GM19239 (cell line): ENCODE data around the gene PLCG1.

Source experiments
- DNase-seq: peaks from one replicate; pipeline ENCODE4 v3.0.0; 2011; ENCODE audit warnings: low spot score; ENCODE audit not compliant: insufficient read length
- FAIRE-seq: peaks from 2 replicates; lab custom pipeline; 2011; peaks lifted over from hg19 to GRCh38; lab: Jason Lieb, UNC

The PLCG1 gene

DNA sequence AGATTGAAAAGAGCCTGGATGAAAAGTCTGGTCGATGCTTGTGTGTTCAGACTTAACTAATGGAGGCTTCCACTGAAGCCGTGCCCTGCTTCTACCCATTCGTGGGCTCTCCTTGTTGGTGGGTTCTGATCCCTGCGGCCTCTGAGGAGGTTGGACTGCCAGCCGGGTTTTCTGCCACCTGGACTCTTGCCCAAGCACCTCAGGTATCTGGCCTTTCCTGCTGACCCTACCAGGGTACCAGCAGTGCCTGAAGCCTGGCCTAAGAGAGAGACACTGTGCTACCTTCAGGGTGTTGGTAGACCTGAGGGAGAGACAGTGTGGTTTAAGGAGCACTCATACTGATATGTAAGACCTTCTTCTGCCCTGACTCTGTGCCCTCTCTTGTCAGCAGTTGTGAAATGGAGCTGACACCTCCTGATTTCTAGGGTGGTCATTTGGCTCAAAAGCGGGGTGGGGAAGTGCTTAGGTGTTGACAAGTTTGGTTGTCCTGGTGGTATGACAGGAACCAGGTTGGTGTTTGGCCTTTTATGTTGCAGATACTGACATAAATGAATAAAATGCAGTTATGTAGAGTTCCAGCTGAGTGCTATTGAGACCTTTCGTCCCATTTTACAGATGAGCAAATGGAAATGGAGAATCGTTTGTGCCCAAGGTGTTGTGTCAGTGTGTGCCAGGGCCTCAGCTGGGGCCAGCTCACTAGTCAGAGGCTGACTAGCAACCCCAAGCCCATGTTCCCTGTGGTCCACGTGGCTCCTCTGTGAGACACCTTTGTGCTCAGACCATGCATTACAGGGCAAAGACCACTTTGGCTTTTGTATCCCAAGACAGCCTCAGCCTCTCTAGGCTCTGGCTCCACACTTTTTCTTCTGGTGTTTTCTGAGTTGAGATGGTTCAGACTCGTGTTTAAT lies 3.1 kb downstream of the PLCG1 start:
- DNase-seq (no peak), FAIRE-seq (no peak)

DNA sequence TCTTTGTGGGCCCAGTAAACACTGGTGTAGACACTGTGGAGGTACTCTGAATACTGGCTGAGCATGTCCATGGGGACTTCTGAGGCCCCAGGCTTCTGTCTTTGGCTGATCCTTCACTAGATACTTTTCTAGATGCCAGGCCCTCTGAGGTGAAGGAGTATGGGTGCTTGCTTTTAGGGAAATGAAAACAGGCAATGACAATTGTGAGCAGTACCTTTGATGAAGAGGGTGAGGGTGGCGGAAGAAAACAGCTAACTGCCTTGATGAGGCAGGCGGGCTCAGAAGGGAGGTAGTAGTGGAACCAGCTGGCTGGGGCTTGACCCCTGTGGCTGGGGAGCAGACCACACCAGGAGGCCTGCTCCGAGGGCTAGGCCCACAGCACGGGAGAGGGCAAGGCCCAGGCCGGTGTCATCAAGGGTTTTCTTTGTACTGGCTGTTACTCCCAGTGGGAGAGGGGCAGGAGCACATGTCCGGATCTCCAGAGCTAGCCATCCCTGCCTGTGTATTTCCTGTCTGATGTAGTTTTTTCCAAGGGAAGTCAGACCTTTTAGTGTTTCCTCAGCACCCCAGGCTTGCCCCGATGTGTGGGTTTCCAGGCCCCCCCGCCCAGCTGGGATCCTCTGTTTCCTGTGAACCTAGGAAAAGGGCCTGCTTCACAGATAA lies 3.9 kb downstream of the PLCG1 start:
- FAIRE-seq: no peak
- no peak for DNase-seq

DNA sequence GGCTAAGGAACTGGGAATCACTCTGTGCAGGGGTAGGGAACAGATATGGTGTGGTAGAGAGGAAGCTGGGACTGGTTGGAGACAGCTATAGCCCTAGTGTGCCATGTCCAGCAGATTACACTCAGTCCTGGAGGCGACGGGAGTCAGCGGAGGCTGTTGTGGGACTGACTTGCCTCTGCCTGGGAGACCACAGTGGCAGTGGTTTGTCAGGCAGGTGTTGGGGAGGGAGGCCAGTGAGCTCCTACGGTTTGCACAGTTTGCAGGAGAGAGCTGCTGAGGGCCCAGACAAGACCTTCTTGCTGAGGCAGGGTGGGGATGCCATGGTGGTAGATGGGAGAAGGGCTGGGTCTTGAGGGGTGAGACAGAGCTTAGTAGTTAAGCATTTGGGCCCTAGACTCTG lies 4.9 kb downstream of the PLCG1 start:
- DNase-seq (no peak), FAIRE-seq (no peak)

- FAIRE-seq (no peak), DNase-seq (no peak)
Observed at GRCh38 chr20:41142919-41143318, 5.6 kb downstream of the PLCG1 start.

GRCh38 chr20:41143354-41143753 lies 6.0 kb downstream of the PLCG1 start:
- FAIRE-seq (no peak), DNase-seq (no peak)

DNA sequence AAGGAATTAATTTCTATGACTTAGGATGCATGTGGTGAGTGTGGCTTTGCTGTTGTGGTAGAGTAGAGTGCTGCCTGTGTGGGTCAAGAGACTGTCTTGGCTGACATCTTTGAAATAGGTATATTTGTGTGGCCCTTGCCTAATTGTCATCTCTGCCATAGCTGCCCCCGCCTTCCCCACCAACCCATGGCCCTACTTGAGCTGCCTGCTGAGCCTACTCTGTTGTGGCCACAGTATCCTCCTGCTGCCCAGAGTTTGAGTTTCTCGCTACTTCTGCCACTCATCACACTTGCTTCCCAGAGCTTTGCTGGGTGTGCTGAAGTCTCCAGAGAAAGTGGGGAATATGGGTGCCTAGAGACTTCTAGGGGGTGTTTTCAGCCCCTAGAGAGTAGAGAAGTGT lies 8.0 kb downstream of the PLCG1 start:
- no peak for FAIRE-seq
- no peak for DNase-seq

- DNase-seq (no peak), FAIRE-seq (no peak)
Observed at GRCh38 chr20:41145821-41146620, 8.7 kb downstream of the PLCG1 start.

DNA sequence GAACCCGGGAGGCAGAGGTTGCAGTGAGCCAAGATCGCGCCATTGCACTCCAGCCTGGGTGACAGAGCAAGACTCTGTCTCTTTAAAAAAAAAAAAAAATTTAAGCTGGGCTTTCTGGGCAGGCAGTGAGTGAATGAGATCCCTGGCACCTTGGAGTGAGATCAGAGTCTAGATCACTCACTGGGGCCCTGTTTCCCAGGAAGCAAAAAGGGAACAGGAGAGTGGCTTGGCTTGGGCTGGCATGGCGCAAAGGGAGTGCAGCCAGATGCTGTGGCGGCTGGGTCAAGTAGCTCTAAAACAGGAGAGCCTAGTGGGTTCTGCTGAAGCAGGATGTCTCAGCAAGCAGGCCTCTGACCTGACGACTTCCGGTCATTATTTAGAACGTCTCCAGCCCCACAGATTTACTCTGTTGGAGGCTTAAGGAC lies 10.4 kb downstream of the PLCG1 start:
- DNase-seq (no peak), FAIRE-seq (no peak)

GRCh38 chr20:41148942-41149341 lies 11.6 kb downstream of the PLCG1 start:
- no peak for FAIRE-seq
- no peak for DNase-seq

GRCh38 chr20:41150664-41151063 lies 13.3 kb downstream of the PLCG1 start:
- no peak for FAIRE-seq
- DNase-seq: no peak

DNA sequence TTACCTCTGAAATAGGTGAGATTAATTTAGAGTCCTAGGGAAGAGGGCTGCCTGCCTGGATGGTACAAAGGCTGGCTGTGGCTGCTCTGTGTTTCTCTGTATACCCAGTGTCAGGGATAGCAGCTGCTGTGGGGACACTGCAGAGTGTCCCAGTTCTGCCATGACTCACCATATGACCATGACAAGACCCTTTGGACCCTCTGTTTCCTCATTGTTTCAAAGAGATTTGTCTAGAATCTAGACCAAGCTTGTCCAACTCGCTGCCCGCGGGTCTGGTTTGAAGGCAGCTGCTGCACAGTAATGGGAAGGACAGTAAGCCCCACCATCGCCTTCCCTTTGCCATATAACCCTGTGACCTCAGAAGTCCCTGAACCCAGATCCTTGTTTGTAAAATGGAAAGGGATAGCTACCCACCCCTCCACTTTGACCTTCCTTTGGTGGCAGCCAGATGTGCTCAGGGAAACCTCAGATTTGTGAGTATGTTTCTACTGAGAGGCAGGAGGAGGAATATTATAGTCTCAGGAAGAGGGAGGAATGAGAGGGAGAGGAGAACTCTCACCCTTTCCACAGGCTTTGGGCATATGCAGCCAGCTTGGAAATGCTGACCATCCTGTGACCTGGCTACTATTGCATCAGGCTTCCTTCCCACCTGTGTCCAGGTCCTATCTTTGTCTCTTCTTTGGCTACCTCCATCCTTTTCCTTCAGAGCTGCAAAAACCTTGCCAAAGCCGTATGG lies 14.0 kb downstream of the PLCG1 start:
- no peak for FAIRE-seq
- DNase-seq: no peak

DNA sequence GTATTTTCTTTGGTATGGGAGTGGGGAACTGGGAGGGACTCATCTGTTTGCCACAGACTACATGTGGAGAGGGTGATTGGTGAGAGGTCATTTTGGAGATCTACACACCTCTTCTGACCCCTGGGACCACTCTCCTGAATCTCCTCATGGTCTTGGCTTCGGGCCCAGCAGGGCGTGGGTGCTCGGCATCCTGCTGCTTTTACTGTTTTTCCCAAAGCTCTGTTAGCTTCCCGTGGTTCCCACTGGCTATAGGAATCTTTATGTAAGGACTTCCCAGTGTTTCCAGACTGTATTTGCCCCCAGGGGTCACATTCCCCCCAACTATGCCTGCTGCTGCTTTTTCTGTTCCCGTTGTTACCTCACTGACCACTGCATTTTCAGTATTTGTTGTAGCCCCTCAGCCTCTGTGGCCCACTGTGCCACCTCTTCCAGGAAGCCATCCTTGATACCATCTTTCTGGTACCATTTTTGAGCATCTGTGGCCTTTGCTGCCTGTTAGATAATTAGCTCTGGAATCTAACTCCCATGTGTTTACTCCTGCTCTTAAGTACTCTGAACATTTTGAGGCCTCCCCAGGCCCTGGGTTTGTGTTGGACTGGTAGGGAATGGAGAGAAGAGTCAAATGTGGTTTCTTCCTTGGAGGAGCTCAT lies 14.9 kb downstream of the PLCG1 start:
- DNase-seq (no peak), FAIRE-seq (no peak)

- FAIRE-seq (no peak), DNase-seq (no peak)
Observed at GRCh38 chr20:41154436-41155176, 17.3 kb downstream of the PLCG1 start.

- FAIRE-seq: no peak
- no peak for DNase-seq
Observed at GRCh38 chr20:41155261-41155660, 17.9 kb downstream of the PLCG1 start.

GRCh38 chr20:41158082-41158625 lies 20.8 kb downstream of the PLCG1 start:
- no peak for DNase-seq
- no peak for FAIRE-seq

DNA sequence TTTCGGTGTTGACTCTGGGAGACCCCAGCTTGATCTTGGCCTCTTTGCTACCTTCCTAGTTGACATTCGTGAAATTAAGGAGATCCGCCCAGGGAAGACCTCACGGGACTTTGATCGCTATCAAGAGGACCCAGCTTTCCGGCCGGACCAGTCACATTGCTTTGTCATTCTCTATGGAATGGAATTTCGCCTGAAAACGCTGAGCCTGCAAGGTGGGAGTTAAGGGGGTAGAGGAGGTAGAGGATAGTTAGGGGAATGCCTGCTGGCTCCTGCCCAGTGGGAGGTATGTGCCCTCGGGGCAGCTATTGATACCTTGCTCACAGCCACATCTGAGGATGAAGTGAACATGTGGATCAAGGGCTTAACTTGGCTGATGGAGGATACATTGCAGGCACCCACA lies 22.2 kb downstream of the PLCG1 start:
- DNase-seq: no peak
- no peak for FAIRE-seq

DNA sequence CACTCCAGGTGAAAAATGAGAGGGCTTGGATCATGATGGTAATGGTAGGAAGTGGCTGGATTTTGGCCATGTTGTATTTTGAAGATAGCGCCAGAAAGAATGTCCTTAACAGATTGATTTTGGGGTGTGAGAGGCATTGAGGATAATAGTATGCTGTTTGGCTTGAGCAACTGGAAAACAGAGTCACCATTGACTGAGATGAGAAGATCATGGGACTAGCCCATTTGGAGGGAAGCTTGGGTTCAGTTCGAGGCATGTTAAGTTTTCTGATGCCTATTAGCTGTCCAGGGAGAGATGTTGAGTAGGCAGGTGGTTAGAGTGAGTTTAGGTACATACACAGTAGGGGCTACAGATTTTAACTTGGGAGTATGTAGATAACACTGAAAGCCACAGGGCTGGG lies 23.3 kb downstream of the PLCG1 start:
- no peak for DNase-seq
- no peak for FAIRE-seq

DNA sequence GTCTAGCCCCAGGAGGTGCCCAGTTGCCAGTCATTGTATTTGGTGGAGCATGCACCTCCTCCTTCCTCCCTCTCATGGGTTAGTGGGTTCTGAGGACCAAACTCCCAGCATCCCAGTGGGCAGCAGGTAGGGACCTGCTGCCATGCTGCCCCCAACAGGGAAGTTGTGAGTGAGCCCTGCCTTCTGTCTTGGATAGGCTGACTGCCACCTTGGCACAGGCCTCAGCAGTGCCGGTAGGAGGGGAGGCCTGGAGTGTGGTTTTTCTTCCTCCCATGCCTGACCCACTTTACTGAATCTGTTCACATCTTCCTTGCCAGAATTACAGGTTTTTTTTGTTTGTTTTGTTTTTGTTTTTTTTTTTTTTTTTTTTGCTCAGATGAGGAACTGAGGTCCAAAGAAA lies 24.5 kb downstream of the PLCG1 start:
- FAIRE-seq (no peak), DNase-seq (no peak)

DNA sequence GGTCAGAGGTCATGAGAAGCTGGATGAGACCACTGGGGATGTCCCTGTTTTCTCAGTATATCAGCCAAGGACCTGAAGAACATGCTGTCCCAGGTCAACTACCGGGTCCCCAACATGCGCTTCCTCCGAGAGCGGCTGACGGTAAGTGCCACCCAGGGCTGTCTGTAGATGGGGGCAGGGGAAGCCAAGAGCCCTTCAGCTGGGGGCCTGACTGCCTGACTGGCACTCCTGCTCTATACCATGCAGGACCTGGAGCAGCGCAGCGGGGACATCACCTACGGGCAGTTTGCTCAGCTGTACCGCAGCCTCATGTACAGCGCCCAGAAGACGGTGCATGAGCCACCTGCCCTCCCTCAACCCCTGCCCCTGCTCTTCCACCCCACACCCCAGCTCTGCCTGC lies 25.1 kb downstream of the PLCG1 start:
- FAIRE-seq (no peak), DNase-seq (no peak)
